Measurements from ENCODE around the gene CDC25A.
"Not testable (repeated sequence)": the region's sequence is repeated elsewhere in the genome, so short reads cannot be mapped to it uniquely, and the experiment has no call there.

The CDC25A gene

GRCh38 chr3:48119505-48120193 is 68.6 kb downstream of the CDC25A start:
- TF ChIP-seq YY1 (IDR thresholded peaks at IDR 0.05; ENCODE audit: insufficient read depth, insufficient read length) = no peak
- no peak for TF ChIP-seq ZNF274 (IDR thresholded peaks at IDR 0.05; ENCODE audit: low read depth, low read length)
- no peak for TF ChIP-seq SUZ12 (IDR thresholded peaks at IDR 0.05; ENCODE audit: extremely low read depth, insufficient read depth, insufficient read length)
- no peaks in the 10 kb centered on the region for H3K27me3 ChIP-seq (ENCODE audit: insufficient read depth, insufficient read length)
- H3K9ac ChIP-seq (ENCODE audit: insufficient read length, low read depth) = no peak overlapping the region
- H3K9me3 ChIP-seq (ENCODE audit: insufficient read depth, low read length) = no peaks in the 10 kb centered on the region
- no peaks in the 10 kb centered on the region for H3K36me3 ChIP-seq (ENCODE audit: insufficient read depth, insufficient read length, low read length)
- no peak overlapping the region for H3K4me3 ChIP-seq (ENCODE audit: insufficient read length, low read depth)
- no peak for DNase-seq (ENCODE audit: low read depth, low spot score)
- H3K4me1 ChIP-seq (ENCODE audit: insufficient read depth, insufficient read length) = peaks cover 3% of the 10 kb centered on the region

- H3K4me1 ChIP-seq (ENCODE audit: insufficient read depth, insufficient read length) = peaks cover 3% of the 10 kb centered on the region
- TF ChIP-seq SUZ12 (IDR thresholded peaks at IDR 0.05; ENCODE audit: extremely low read depth, insufficient read depth, insufficient read length) (no peak), ZNF274 (IDR thresholded peaks at IDR 0.05; ENCODE audit: low read depth, low read length) (no peak), YY1 (IDR thresholded peaks at IDR 0.05; ENCODE audit: insufficient read depth, insufficient read length) (no peak)
- no peak overlapping the region for H3K9ac ChIP-seq (ENCODE audit: insufficient read length, low read depth)
- H3K9me3 ChIP-seq (ENCODE audit: insufficient read depth, low read length) = no peaks in the 10 kb centered on the region
- no peak overlapping the region for H3K4me3 ChIP-seq (ENCODE audit: insufficient read length, low read depth)
- H3K27me3 ChIP-seq (ENCODE audit: insufficient read depth, insufficient read length) = no peaks in the 10 kb centered on the region
- no peaks in the 10 kb centered on the region for H3K36me3 ChIP-seq (ENCODE audit: insufficient read depth, insufficient read length, low read length)
- DNase-seq (ENCODE audit: low read depth, low spot score) = no peak
Measured at GRCh38 chr3:48118928-48119327, 69.3 kb downstream of the CDC25A start.

GRCh38 chr3:48118322-48118721 is 69.9 kb downstream of the CDC25A start:
- H3K9me3 ChIP-seq (ENCODE audit: insufficient read depth, low read length) = no peaks in the 10 kb centered on the region
- TF ChIP-seq ZNF274 (IDR thresholded peaks at IDR 0.05; ENCODE audit: low read depth, low read length) = no peak
- no peak for DNase-seq (ENCODE audit: low read depth, low spot score)
- peaks cover 3% of the 10 kb centered on the region for H3K4me1 ChIP-seq (ENCODE audit: insufficient read depth, insufficient read length)
- H3K36me3 ChIP-seq (ENCODE audit: insufficient read depth, insufficient read length, low read length) = no peaks in the 10 kb centered on the region
- H3K4me3 ChIP-seq (ENCODE audit: insufficient read length, low read depth) = no peak overlapping the region
- H3K27me3 ChIP-seq (ENCODE audit: insufficient read depth, insufficient read length) = no peaks in the 10 kb centered on the region
- H3K9ac ChIP-seq (ENCODE audit: insufficient read length, low read depth) = no peak overlapping the region

GRCh38 chr3:48112813-48113212 is 75.4 kb downstream of the CDC25A start:
- no peaks in the 10 kb centered on the region for H3K27me3 ChIP-seq (ENCODE audit: insufficient read depth, insufficient read length)
- TF ChIP-seq ZNF274 (IDR thresholded peaks at IDR 0.05; ENCODE audit: low read depth, low read length) (no peak), YY1 (IDR thresholded peaks at IDR 0.05; ENCODE audit: insufficient read depth, insufficient read length) (no peak), SUZ12 (IDR thresholded peaks at IDR 0.05; ENCODE audit: extremely low read depth, insufficient read depth, insufficient read length) (no peak)
- no peak overlapping the region for H3K9ac ChIP-seq (ENCODE audit: insufficient read length, low read depth)
- DNase-seq (ENCODE audit: low read depth, low spot score) = no peak
- no peaks in the 10 kb centered on the region for H3K36me3 ChIP-seq (ENCODE audit: insufficient read depth, insufficient read length, low read length)
- H3K4me3 ChIP-seq (ENCODE audit: insufficient read length, low read depth) = no peak overlapping the region
- H3K4me1 ChIP-seq (ENCODE audit: insufficient read depth, insufficient read length) = no peaks in the 10 kb centered on the region
- H3K9me3 ChIP-seq (ENCODE audit: insufficient read depth, low read length) = peaks cover 5% of the 10 kb centered on the region; the same call in 1 of the 2 replicates

- not testable (repeated sequence) for DNase-seq (ENCODE audit: low read depth, low spot score); H3K4me1 ChIP-seq (ENCODE audit: insufficient read depth, insufficient read length); H3K36me3 ChIP-seq (ENCODE audit: insufficient read depth, insufficient read length, low read length); H3K9ac ChIP-seq (ENCODE audit: insufficient read length, low read depth); H3K4me3 ChIP-seq (ENCODE audit: insufficient read length, low read depth); H3K27me3 ChIP-seq (ENCODE audit: insufficient read depth, insufficient read length); H3K9me3 ChIP-seq (ENCODE audit: insufficient read depth, low read length)
Measured at GRCh38 chr3:48112108-48112791, 76.0 kb downstream of the CDC25A start.

- Histone ChIP-seq H3K4me3 (ENCODE audit: insufficient read length, low read depth) (no peak overlapping the region), H3K4me1 (ENCODE audit: insufficient read depth, insufficient read length) (peaks cover 3% of the 10 kb centered on the region), H3K36me3 (ENCODE audit: insufficient read depth, insufficient read length, low read length) (no peaks in the 10 kb centered on the region), H3K27me3 (ENCODE audit: insufficient read depth, insufficient read length) (no peaks in the 10 kb centered on the region), H3K9ac (ENCODE audit: insufficient read length, low read depth) (no peak overlapping the region), H3K9me3 (ENCODE audit: insufficient read depth, low read length) (peaks cover 5% of the 10 kb centered on the region; the same call in 1 of the 2 replicates)
- no peak for DNase-seq (ENCODE audit: low read depth, low spot score)
- TF ChIP-seq YY1 (IDR thresholded peaks at IDR 0.05; ENCODE audit: insufficient read depth, insufficient read length) = no peak
- TF ChIP-seq ZNF274 (IDR thresholded peaks at IDR 0.05; ENCODE audit: low read depth, low read length) = no peak
- TF ChIP-seq SUZ12 (IDR thresholded peaks at IDR 0.05; ENCODE audit: extremely low read depth, insufficient read depth, insufficient read length) = no peak
Measured at GRCh38 chr3:48110463-48110862, 77.8 kb downstream of the CDC25A start.

- TF ChIP-seq ZNF274 (IDR thresholded peaks at IDR 0.05; ENCODE audit: low read depth, low read length) = no peak
- TF ChIP-seq YY1 (IDR thresholded peaks at IDR 0.05; ENCODE audit: insufficient read depth, insufficient read length) = no peak
- no peak for TF ChIP-seq SUZ12 (IDR thresholded peaks at IDR 0.05; ENCODE audit: extremely low read depth, insufficient read depth, insufficient read length)
- Histone ChIP-seq H3K4me1 (ENCODE audit: insufficient read depth, insufficient read length) (peaks cover 3% of the 10 kb centered on the region), H3K36me3 (ENCODE audit: insufficient read depth, insufficient read length, low read length) (no peaks in the 10 kb centered on the region), H3K27me3 (ENCODE audit: insufficient read depth, insufficient read length) (no peaks in the 10 kb centered on the region), H3K4me3 (ENCODE audit: insufficient read length, low read depth) (no peak overlapping the region), H3K9ac (ENCODE audit: insufficient read length, low read depth) (no peak overlapping the region), H3K9me3 (ENCODE audit: insufficient read depth, low read length) (peaks cover 5% of the 10 kb centered on the region; the same call in 1 of the 2 replicates)
- no peak for DNase-seq (ENCODE audit: low read depth, low spot score)
Measured at GRCh38 chr3:48107227-48107626, 81.0 kb downstream of the CDC25A start.

All from NT2/D1 (cell line).